HCT116 (cell line): Measurements from ENCODE around the gene MIS18A. TPM values are rescaled to one million over a fixed set of nuclear protein-coding genes. Genes with fewer than 3 reads are reported as not detected.

Experiments used
- ATAC-seq: fragments of 200-7000 bp; cut with Tn5 transposase; 2 replicates; pipeline ENCODE4 v1.9.1; 2020; ENCODE audit warnings: mild to moderate bottlenecking, moderate library complexity
- BruUV-seq: library from RNA; stranded (reverse); fragments of 400-500 nt; replicated peaks from 2 replicates; lab custom pipeline; 2021; lab: Mats Ljungman, UMichigan
- CTCF ChIA-PET: fragments of 300-600 bp; sonication (Branson Sonifier 250); formaldehyde crosslinking; loops from one replicate; lab custom pipeline; 2021; ENCODE audit warnings: antibody characterized with exemption; lab: Charles Lee
- POLR2A ChIA-PET: fragments of 300-600, 350-600 bp; sonication (Branson Sonifier 250); formaldehyde crosslinking; loops from one replicate; lab custom pipeline; 2021; ENCODE audit warnings: antibody characterized with exemption; lab: Charles Lee
- RAD21 ChIA-PET, 2 experiments: fragments of 300-600 bp; sonication (Branson Sonifier 250); formaldehyde crosslinking; loops; one replicate each; lab custom pipeline; 2023; ENCODE audit warnings: low total read pairs in 2 of 2; ENCODE audit not compliant: uncharacterized antibody in 2 of 2, unreplicated experiment in 2 of 2, low non-redundant PET in 1 of 2; lab: Charles Lee
- DNase-seq: peaks from one replicate; pipeline ENCODE4 v3.0.0-alpha.2; 2010; ENCODE audit warnings: low read depth, low spot score
- H2AFZ ChIP-seq: fragments of 200-600 bp; shearing (Covaris generic), sonication (generic); 2 replicates; pipeline ENCODE4 v1.6.1; 2017; ENCODE audit warnings: low read depth, mixed run types, mixed read lengths, antibody characterized with exemption, low read length; ENCODE audit not compliant: poor library complexity, severe bottlenecking
- H3K27ac ChIP-seq: 2 replicates; pipeline ENCODE4 v1.5.1; 2012; ENCODE audit warnings: low read depth, low read length
- H3K27me3 ChIP-seq: fragments of 200-600 bp; sonication (generic); 2 replicates; pipeline ENCODE4 v1.6.1; 2016; ENCODE audit warnings: mixed run types, low read length, mixed read lengths; ENCODE audit not compliant: insufficient read depth
- H3K36me3 ChIP-seq, 2 experiments: fragments of 200-500 bp in 1 of 2; fragments of 200-600 bp in 1 of 2; sonication (Bioruptor generic) in 1 of 2; sonication (generic) in 1 of 2; 2 replicates each; pipeline versions ENCODE4 v1.5.1 to v1.6.1; 2014 to 2016; ENCODE audit warnings: low read length in 2 of 2, inconsistent platforms in 1 of 2, mixed read lengths in 1 of 2, mixed run types in 1 of 2; ENCODE audit not compliant: insufficient read depth in 2 of 2, control insufficient read depth in 1 of 2
- H3K4me1 ChIP-seq, 2 experiments: fragments of 200-600 bp in 1 of 2; sonication (generic) in 1 of 2; 2 replicates each; pipeline versions ENCODE4 v1.5.1 to v1.6.1; 2012 to 2017; ENCODE audit warnings: low read length in 2 of 2, inconsistent platforms in 1 of 2, mild to moderate bottlenecking in 1 of 2, mixed read lengths in 1 of 2, mixed run types in 1 of 2, moderate library complexity in 1 of 2; ENCODE audit not compliant: insufficient read depth in 2 of 2, control insufficient read depth in 1 of 2
- H3K4me2 ChIP-seq: fragments of 200-600 bp; sonication (generic); 2 replicates; pipeline ENCODE4 v1.6.1; 2017; ENCODE audit warnings: mixed run types, low read length, mixed read lengths
- H3K4me3 ChIP-seq, 2 experiments: fragments of 200-600 bp in 1 of 2; sonication (generic) in 1 of 2; replicated peaks in 1 of 2; 2 replicates each; pipeline ENCODE4 v1.5.1; 2011 to 2016; ENCODE audit warnings: low read length in 2 of 2, control low read depth in 1 of 2, low read depth in 1 of 2, mild to moderate bottlenecking in 1 of 2, mixed read lengths in 1 of 2, mixed run types in 1 of 2
- H3K79me2 ChIP-seq: fragments of 200-600 bp; sonication (generic); 2 replicates; pipeline ENCODE4 v1.6.1; 2017; ENCODE audit warnings: mild to moderate bottlenecking, mixed run types, low read length, moderate library complexity, mixed read lengths; ENCODE audit not compliant: insufficient read depth
- H3K9ac ChIP-seq: fragments of 200-600 bp; sonication (generic); 2 replicates; pipeline ENCODE4 v1.6.1; 2016; ENCODE audit warnings: low read length, mixed read lengths
- H3K9me2 ChIP-seq: fragments of 200-600 bp; sonication (generic), shearing (Covaris generic); 2 replicates; pipeline ENCODE4 v1.6.1; 2017; ENCODE audit warnings: mixed run types, mild to moderate bottlenecking, moderate library complexity; ENCODE audit not compliant: insufficient read depth
- H3K9me3 ChIP-seq, 2 experiments: fragments of 200-500 bp in 1 of 2; fragments of 200-600 bp in 1 of 2; sonication (Bioruptor generic) in 1 of 2; sonication (generic) in 1 of 2; 2 replicates each; pipeline ENCODE4 v1.6.1; 2014 to 2017; ENCODE audit warnings: low read length in 2 of 2, mixed read lengths in 2 of 2, inconsistent platforms in 1 of 2, low read depth in 1 of 2, mild to moderate bottlenecking in 1 of 2, mixed run types in 1 of 2, moderate library complexity in 1 of 2; ENCODE audit not compliant: control insufficient read depth in 1 of 2, insufficient read depth in 1 of 2
- H4K20me1 ChIP-seq: fragments of 200-600 bp; sonication (generic), shearing (Covaris generic); 2 replicates; pipeline ENCODE4 v1.6.1; 2017; ENCODE audit warnings: mixed run types, mild to moderate bottlenecking, moderate library complexity; ENCODE audit not compliant: insufficient read depth
- CEBPB ChIP-seq: IDR thresholded peaks from 2 replicates; pipeline ENCODE4 v1.6.1; 2012; ENCODE audit warnings: low read depth
- CTCF ChIP-seq, 3 experiments: fragments of 200-600 bp in 1 of 3; sonication (generic) in 1 of 3; IDR thresholded peaks in 2 of 3; conservative IDR thresholded peaks in 1 of 3; 2 replicates each; pipeline ENCODE4 v1.5.1; 2012 to 2017; ENCODE audit warnings: low read depth in 2 of 3, low read length in 2 of 3, antibody characterized with exemption in 1 of 3, borderline replicate concordance in 1 of 3, control low read depth in 1 of 3, mild to moderate bottlenecking in 1 of 3, mixed read lengths in 1 of 3, mixed run types in 1 of 3, moderate library complexity in 1 of 3; ENCODE audit not compliant: insufficient read depth in 1 of 3
- EGR1 ChIP-seq: IDR thresholded peaks from 2 replicates; pipeline ENCODE4 v1.6.1; 2012; ENCODE audit warnings: low read depth
- JUND ChIP-seq: IDR thresholded peaks from 2 replicates; pipeline ENCODE4 v1.6.1; 2012
- POLR2A ChIP-seq: IDR thresholded peaks from 2 replicates; pipeline ENCODE4 v1.7.0; 2011; ENCODE audit warnings: borderline replicate concordance; ENCODE audit not compliant: insufficient read depth, insufficient read length; ENCODE audit errors: extremely low read depth
- POLR2AphosphoS5 ChIP-seq: IDR thresholded peaks from 2 replicates; pipeline ENCODE4 v1.6.1; 2011; ENCODE audit warnings: mild to moderate bottlenecking, low read depth, low read length, moderate library complexity
- RAD21 ChIP-seq: IDR thresholded peaks from 2 replicates; pipeline ENCODE4 v1.6.1; 2012; ENCODE audit warnings: low read depth, mild to moderate bottlenecking
- REST ChIP-seq: IDR thresholded peaks from 2 replicates; pipeline ENCODE4 v1.6.1; 2012; ENCODE audit warnings: low read depth
- TCF7L2 ChIP-seq: IDR thresholded peaks from 2 replicates; pipeline ENCODE4 v1.7.0; 2011; ENCODE audit warnings: borderline replicate concordance, inconsistent platforms; ENCODE audit not compliant: insufficient read depth, insufficient read length; ENCODE audit errors: extremely low read depth
- YY1 ChIP-seq: IDR thresholded peaks from 2 replicates; pipeline ENCODE4 v1.6.1; 2011; ENCODE audit warnings: low read length, low read depth, moderate library complexity, mild to moderate bottlenecking; ENCODE audit not compliant: insufficient replicate concordance; ENCODE audit errors: extremely low read depth
- ZBTB33 ChIP-seq: IDR thresholded peaks from 2 replicates; pipeline ENCODE4 v1.6.1; 2011; ENCODE audit warnings: mild to moderate bottlenecking, low read length, moderate library complexity; ENCODE audit not compliant: insufficient replicate concordance; ENCODE audit errors: extremely low read depth
- ZFX ChIP-seq: fragments of 450-650 bp; IDR thresholded peaks from 2 replicates; pipeline ENCODE4 v1.6.1; 2017
- ZNF274 ChIP-seq: fragments of 200-500 bp; sonication (Bioruptor generic); IDR thresholded peaks from 2 replicates; pipeline ENCODE4 v1.6.1; 2014; ENCODE audit warnings: mild to moderate bottlenecking, low read depth, low read length, inconsistent platforms
- intact Hi-C: fragments of 100-400 bp; cut with micrococcal nuclease; formaldehyde crosslinking; loops from 2 replicates; pipeline ENCODE4 v1.10.0; 2022
- total RNA-seq: library from RNA; stranded (reverse); gene quantifications from one replicate; pipeline ENCODE4 v1.2.1, GENCODE V29; 2021; ENCODE audit not compliant: unreplicated experiment

MIS18A gene
- total RNA-seq, 1 experiment from 2014 or later = 30.0 TPM

GRCh38 chr21:32238063-32238462 is 40.8 kb downstream of the MIS18A start (continued):
- TF ChIP-seq YY1 = no peak
- TF ChIP-seq POLR2AphosphoS5 = no peak
- TF ChIP-seq JUND = no peak
- TF ChIP-seq RAD21 = no peak
- no peak for TF ChIP-seq CTCF (IDR thresholded peaks at IDR 0.05 in 2 of 3, conservative IDR thresholded peaks at IDR 0.05 in 1 of 3; ENCODE audit: borderline replicate concordance in 1 of 3, insufficient read depth in 1 of 3, low read depth in 2 of 3, low read length in 2 of 3)
- TF ChIP-seq ZNF274 = no peak
- TF ChIP-seq EGR1 = no peak
- no peak for TF ChIP-seq ZFX

- no peak overlapping the region for H3K9ac ChIP-seq
- no peak for ATAC-seq
- TF ChIP-seq JUND (no peak), REST (no peak), POLR2AphosphoS5 (no peak), RAD21 (no peak), POLR2A (no peak), TCF7L2 (no peak), CTCF (IDR thresholded peaks at IDR 0.05 in 2 of 3, conservative IDR thresholded peaks at IDR 0.05 in 1 of 3; ENCODE audit: borderline replicate concordance in 1 of 3, insufficient read depth in 1 of 3, low read depth in 2 of 3, low read length in 2 of 3) (no peak), CEBPB (no peak), ZBTB33 (no peak)
- H3K4me3 ChIP-seq = no peak overlapping the region
- intact Hi-C loops = no loop called here
- H3K4me1 ChIP-seq = no peaks in the 10 kb centered on the region
- H3K4me2 ChIP-seq = no peak overlapping the region
- peaks cover 39% of the 10 kb centered on the region for H3K27me3 ChIP-seq
- BruUV-seq = no TSS peak
- ChIA-PET POLR2A (no interaction called here), RAD21 (no interaction called here), CTCF (no interaction called here)
- H3K9me2 ChIP-seq = no peaks in the 10 kb centered on the region
- no peak overlapping the region for H2AFZ ChIP-seq
- no peak overlapping the region for H3K27ac ChIP-seq
- H4K20me1 ChIP-seq = no peaks in the 10 kb centered on the region
- no peak for DNase-seq
- no peaks in the 10 kb centered on the region for H3K36me3 ChIP-seq
- H3K79me2 ChIP-seq = no peaks in the 10 kb centered on the region
- H3K9me3 ChIP-seq = no peaks in the 10 kb centered on the region
Observed at GRCh38 chr21:32237021-32237420, 41.8 kb downstream of the MIS18A start.
